ENCODE measurements around the gene CSF3. TPM values are rescaled to one million over a fixed set of nuclear protein-coding genes. Genes with fewer than 3 reads are reported as not detected.

The CSF3 gene
- total RNA-seq, 1 experiment from 2014 or later: 4.0 TPM

GRCh38 chr17:40032322-40033320 is 17.4 kb downstream of the CSF3 start:
- Histone ChIP-seq H3K79me2 (ENCODE audit: low read length) (no peaks in the 10 kb centered on the region), H4K20me1 (ENCODE audit: low read length) (no peaks in the 10 kb centered on the region), H3F3A (ENCODE audit: low read length, unreplicated experiment) (no peaks in the 10 kb centered on the region), H3K9me2 (replicated peaks; ENCODE audit: low read length) (no peaks in the 10 kb centered on the region), H3K27me3 (ENCODE audit: low read length) (no peaks in the 10 kb centered on the region), H3K4me2 (ENCODE audit: low read length) (no peak overlapping the region), H2AFZ (ENCODE audit: low read length) (no peak overlapping the region), H3K9ac (ENCODE audit: low read length) (no peak overlapping the region), H3K4me3 (ENCODE audit: low read length) (no peak overlapping the region), H3K4me1 (ENCODE audit: insufficient read depth, low read length) (no peaks in the 10 kb centered on the region), H3K27ac (ENCODE audit: low read length) (no peak overlapping the region), H3K36me3 (ENCODE audit: low read depth, low read length) (peaks cover 5% of the 10 kb centered on the region), H3K9me3 (ENCODE audit: low read length) (no peaks in the 10 kb centered on the region)
- CTCF ChIA-PET: no interaction called here
- ATAC-seq (no peak), DNase-seq (no peak)
- BruUV-seq (replicated peaks): no TSS peak
- TF ChIP-seq, protein P1, sequence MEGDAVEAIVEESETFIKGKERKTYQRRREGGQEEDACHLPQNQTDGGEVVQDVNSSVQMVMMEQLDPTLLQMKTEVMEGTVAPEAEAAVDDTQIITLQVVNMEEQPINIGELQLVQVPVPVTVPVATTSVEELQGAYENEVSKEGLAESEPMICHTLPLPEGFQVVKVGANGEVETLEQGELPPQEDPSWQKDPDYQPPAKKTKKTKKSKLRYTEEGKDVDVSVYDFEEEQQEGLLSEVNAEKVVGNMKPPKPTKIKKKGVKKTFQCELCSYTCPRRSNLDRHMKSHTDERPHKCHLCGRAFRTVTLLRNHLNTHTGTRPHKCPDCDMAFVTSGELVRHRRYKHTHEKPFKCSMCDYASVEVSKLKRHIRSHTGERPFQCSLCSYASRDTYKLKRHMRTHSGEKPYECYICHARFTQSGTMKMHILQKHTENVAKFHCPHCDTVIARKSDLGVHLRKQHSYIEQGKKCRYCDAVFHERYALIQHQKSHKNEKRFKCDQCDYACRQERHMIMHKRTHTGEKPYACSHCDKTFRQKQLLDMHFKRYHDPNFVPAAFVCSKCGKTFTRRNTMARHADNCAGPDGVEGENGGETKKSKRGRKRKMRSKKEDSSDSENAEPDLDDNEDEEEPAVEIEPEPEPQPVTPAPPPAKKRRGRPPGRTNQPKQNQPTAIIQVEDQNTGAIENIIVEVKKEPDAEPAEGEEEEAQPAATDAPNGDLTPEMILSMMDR (conservative IDR thresholded peaks at IDR 0.05; ENCODE audit: low read depth, low read length): no peak
- POLR2A ChIA-PET (ENCODE audit: unreplicated experiment): no interaction called here
- intact Hi-C loops (cut with micrococcal nuclease): no loop called here

GRCh38 chr17:40033339-40033738 is 18.1 kb downstream of the CSF3 start:
- ChIA-PET CTCF (no interaction called here), POLR2A (ENCODE audit: unreplicated experiment) (no interaction called here)
- H3F3A ChIP-seq (ENCODE audit: low read length, unreplicated experiment): no peaks in the 10 kb centered on the region
- H3K27ac ChIP-seq (ENCODE audit: low read length): no peak overlapping the region
- BruUV-seq (replicated peaks): no TSS peak
- H4K20me1 ChIP-seq (ENCODE audit: low read length): no peaks in the 10 kb centered on the region
- H3K36me3 ChIP-seq (ENCODE audit: low read depth, low read length): peaks cover 5% of the 10 kb centered on the region
- no peaks in the 10 kb centered on the region for H3K27me3 ChIP-seq (ENCODE audit: low read length)
- H3K9ac ChIP-seq (ENCODE audit: low read length): no peak overlapping the region
- TF ChIP-seq, protein P1 (conservative IDR thresholded peaks at IDR 0.05; ENCODE audit: low read depth, low read length): no peak
- no peak for TF ChIP-seq EZH2phosphoT487 (IDR thresholded peaks at IDR 0.05; ENCODE audit: borderline replicate concordance, low read length)
- no peak for DNase-seq
- no peaks in the 10 kb centered on the region for H3K79me2 ChIP-seq (ENCODE audit: low read length)
- intact Hi-C loops (cut with micrococcal nuclease): no loop called here
- no peak overlapping the region for H3K4me3 ChIP-seq (ENCODE audit: low read length)
- no peak overlapping the region for H3K4me2 ChIP-seq (ENCODE audit: low read length)
- H3K9me3 ChIP-seq (ENCODE audit: low read length): no peaks in the 10 kb centered on the region
- H2AFZ ChIP-seq (ENCODE audit: low read length): no peak overlapping the region
- H3K4me1 ChIP-seq (ENCODE audit: insufficient read depth, low read length): no peaks in the 10 kb centered on the region
- no peak for ATAC-seq
- H3K9me2 ChIP-seq (replicated peaks; ENCODE audit: low read length): no peaks in the 10 kb centered on the region

DNA sequence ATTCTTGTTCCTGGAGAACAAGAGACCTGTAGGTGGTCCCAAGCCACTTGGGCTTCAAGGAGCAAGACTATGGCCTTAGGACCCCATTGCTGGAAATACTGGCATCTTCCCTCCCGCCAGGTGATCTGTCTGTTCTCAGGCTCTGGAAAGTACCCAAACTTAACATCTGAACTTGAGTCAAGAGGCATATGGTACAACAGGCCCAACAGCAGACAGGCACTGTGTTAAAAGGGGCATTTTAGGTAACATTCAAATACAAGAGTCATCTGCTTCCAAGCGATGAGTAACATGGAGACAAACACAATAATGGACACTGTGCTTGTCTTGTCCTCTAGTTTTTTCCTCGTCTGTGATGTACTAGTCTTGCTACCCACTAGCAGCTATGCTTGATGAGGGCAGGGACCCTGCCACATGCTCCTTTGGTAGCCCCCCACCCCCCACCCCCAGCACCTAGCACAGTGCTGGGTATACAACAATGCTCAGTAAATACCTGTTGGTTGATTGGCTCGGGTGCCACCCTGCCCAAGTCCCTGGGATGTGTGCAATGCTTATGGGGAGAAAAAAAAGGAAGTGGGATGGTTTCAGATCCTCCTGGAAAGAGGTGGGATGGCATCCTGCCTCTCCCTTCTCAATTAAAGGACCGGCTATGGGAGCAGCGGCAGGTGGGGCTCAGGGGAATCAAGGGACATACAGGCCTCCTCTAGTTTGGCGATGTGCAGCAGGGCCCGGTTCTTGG is 19.4 kb downstream of the CSF3 start:
- Histone ChIP-seq H3K27ac (ENCODE audit: low read length) (no peak overlapping the region), H3K79me2 (ENCODE audit: low read length) (no peaks in the 10 kb centered on the region), H3K4me2 (ENCODE audit: low read length) (no peak overlapping the region), H4K20me1 (ENCODE audit: low read length) (no peaks in the 10 kb centered on the region), H3K4me3 (ENCODE audit: low read length) (no peak overlapping the region), H3K9me3 (ENCODE audit: low read length) (no peaks in the 10 kb centered on the region), H3K9ac (ENCODE audit: low read length) (no peak overlapping the region), H3K36me3 (ENCODE audit: low read depth, low read length) (peaks cover 5% of the 10 kb centered on the region), H3K27me3 (ENCODE audit: low read length) (no peaks in the 10 kb centered on the region), H2AFZ (ENCODE audit: low read length) (no peak overlapping the region), H3F3A (ENCODE audit: low read length, unreplicated experiment) (no peaks in the 10 kb centered on the region), H3K4me1 (ENCODE audit: insufficient read depth, low read length) (no peaks in the 10 kb centered on the region), H3K9me2 (replicated peaks; ENCODE audit: low read length) (no peaks in the 10 kb centered on the region)
- TF ChIP-seq EZH2 (IDR thresholded peaks at IDR 0.05; ENCODE audit: low read length, unreplicated experiment) (no peak), EZH2phosphoT487 (IDR thresholded peaks at IDR 0.05; ENCODE audit: borderline replicate concordance, low read length) (no peak)
- TF ChIP-seq, protein P1 (conservative IDR thresholded peaks at IDR 0.05; ENCODE audit: low read depth, low read length): no peak
- ATAC-seq (no peak), DNase-seq (no peak)
- intact Hi-C loops (cut with micrococcal nuclease): no loop called here
- ChIA-PET POLR2A (ENCODE audit: unreplicated experiment) (no interaction called here), CTCF (no interaction called here)
- BruUV-seq (replicated peaks): no TSS peak

Measured in PC-3 (cell line).